SK-N-SH (cell line): Measurements from ENCODE around the gene WWC1. TPM values are rescaled to one million over a fixed set of nuclear protein-coding genes. Genes with fewer than 3 reads are reported as not detected.

Experiments
- CTCF ChIA-PET: fragments of 300-600, 350-600 bp; formaldehyde crosslinking; extraction: SDS; loops from one replicate; lab custom pipeline; 2021; lab: Yijun Ruan, JAX
- POLR2A ChIA-PET: fragments of 350-600 bp; sonication (Branson Sonifier 250); formaldehyde crosslinking; extraction: SDS; loops from one replicate; lab custom pipeline; 2020; ENCODE audit warnings: antibody characterized with exemption, inconsistent platforms; lab: Yijun Ruan, JAX
- DNase-seq: peaks from one replicate; pipeline ENCODE4 v3.0.0; 2012
- H2AFZ ChIP-seq: fragments of 200-600 bp; sonication (generic); 2 replicates; pipeline ENCODE4 v1.8.1; 2016; ENCODE audit warnings: antibody characterized with exemption, mild to moderate bottlenecking, low read depth
- H3F3A ChIP-seq: fragments of 200-600 bp; sonication (generic); replicated peaks from 2 replicates; pipeline ENCODE3; 2016; ENCODE audit warnings: antibody characterized with exemption, mild to moderate bottlenecking; ENCODE audit not compliant: insufficient read depth
- H3K27ac ChIP-seq, 2 experiments: fragments of 200-500 bp in 1 of 2; fragments of 200-600 bp in 1 of 2; sonication (Bioruptor generic) in 1 of 2; sonication (generic), shearing (Covaris generic) in 1 of 2; 2 replicates each; pipeline versions ENCODE4 v1.5.1 to v1.6.1; 2014 to 2016; ENCODE audit warnings: low read depth in 2 of 2, inconsistent platforms in 1 of 2, low read length in 1 of 2, mild to moderate bottlenecking in 1 of 2, mixed read lengths in 1 of 2
- H3K27me3 ChIP-seq: fragments of 200-600 bp; sonication (generic), shearing (Covaris generic); 2 replicates; pipeline ENCODE4 v1.6.1; 2016; ENCODE audit warnings: mixed run types; ENCODE audit not compliant: insufficient read depth
- H3K36me3 ChIP-seq, 2 experiments: fragments of 200-500 bp in 1 of 2; fragments of 200-600 bp in 1 of 2; sonication (Bioruptor generic) in 1 of 2; sonication (generic) in 1 of 2; replicated peaks in 1 of 2; 2 replicates each; pipeline versions ENCODE3 to v1.5.1; 2014 to 2016; ENCODE audit warnings: low read length in 1 of 2, mild to moderate bottlenecking in 1 of 2; ENCODE audit not compliant: insufficient read depth in 2 of 2, control insufficient read depth in 1 of 2
- H3K4me1 ChIP-seq, 2 experiments: fragments of 200-500 bp in 1 of 2; fragments of 200-600 bp in 1 of 2; sonication (Bioruptor generic) in 1 of 2; sonication (generic), shearing (Covaris generic) in 1 of 2; 2 replicates each; pipeline versions ENCODE4 v1.5.1 to v1.6.1; 2014 to 2016; ENCODE audit warnings: low read depth in 1 of 2, low read length in 1 of 2, mixed run types in 1 of 2; ENCODE audit not compliant: insufficient read depth in 2 of 2, control insufficient read depth in 1 of 2
- H3K4me2 ChIP-seq: fragments of 200-600 bp; sonication (generic), shearing (Covaris generic); 2 replicates; pipeline ENCODE4 v1.6.1; 2017; ENCODE audit warnings: mixed run types
- H3K4me3 ChIP-seq, 2 experiments: fragments of 200-500 bp in 1 of 2; fragments of 200-600 bp in 1 of 2; sonication (Bioruptor generic) in 1 of 2; sonication (generic), shearing (Covaris generic) in 1 of 2; 2 replicates each; pipeline versions ENCODE4 v1.5.1 to v1.8.1; 2014 to 2016; ENCODE audit warnings: low read depth in 2 of 2, inconsistent platforms in 1 of 2, low read length in 1 of 2, mild to moderate bottlenecking in 1 of 2, mixed read lengths in 1 of 2, moderate library complexity in 1 of 2
- H3K79me2 ChIP-seq: fragments of 200-600 bp; sonication (generic); 2 replicates; pipeline ENCODE4 v1.8.1; 2017; ENCODE audit warnings: mild to moderate bottlenecking; ENCODE audit not compliant: insufficient read depth
- H3K9ac ChIP-seq: fragments of 200-600 bp; sonication (generic); 2 replicates; pipeline ENCODE4 v1.6.1; 2017; ENCODE audit warnings: mixed run types
- H3K9me2 ChIP-seq: fragments of 200-600 bp; sonication (generic); 2 replicates; pipeline ENCODE4 v1.6.1; 2017; ENCODE audit warnings: mixed run types
- H3K9me3 ChIP-seq: fragments of 200-600 bp; sonication (generic); 2 replicates; pipeline ENCODE4 v1.6.1; 2017; ENCODE audit warnings: mixed run types, mild to moderate bottlenecking, moderate library complexity
- H4K20me1 ChIP-seq: fragments of 200-600 bp; sonication (generic); 2 replicates; pipeline ENCODE4 v1.6.1; 2017; ENCODE audit warnings: mild to moderate bottlenecking, mixed run types; ENCODE audit not compliant: insufficient read depth
- CHD2 ChIP-seq: fragments of 150-350 bp; IDR thresholded peaks from 2 replicates; pipeline ENCODE4 v1.6.1; 2018; ENCODE audit warnings: low read length; ENCODE audit not compliant: partially characterized antibody
- EZH2phosphoT487 ChIP-seq: fragments of 200-600 bp; sonication (generic); IDR thresholded peaks from 2 replicates; pipeline ENCODE4 v1.6.1; 2017; ENCODE audit warnings: low read depth, mixed run types, mild to moderate bottlenecking, antibody characterized with exemption, moderate library complexity, borderline replicate concordance
- FOSL2 ChIP-seq: IDR thresholded peaks from 2 replicates; pipeline ENCODE4 v1.4.0; 2012; ENCODE audit warnings: low read depth, mild to moderate bottlenecking, moderate library complexity, borderline replicate concordance
- FOXM1 ChIP-seq: IDR thresholded peaks from 2 replicates; pipeline ENCODE4 v1.4.0; 2012; ENCODE audit warnings: low read depth, mild to moderate bottlenecking
- JUND ChIP-seq: IDR thresholded peaks from 2 replicates; pipeline ENCODE4 v1.4.0; 2012
- MXI1 ChIP-seq: IDR thresholded peaks from 2 replicates; pipeline ENCODE4 v1.6.1; 2012; ENCODE audit warnings: mild to moderate bottlenecking, low read depth, low read length, improper control_type of control experiment
- NFIC ChIP-seq: IDR thresholded peaks from 2 replicates; pipeline ENCODE4 v1.4.0; 2012; ENCODE audit warnings: borderline replicate concordance
- TCF12 ChIP-seq: IDR thresholded peaks from 2 replicates; pipeline ENCODE4 v1.4.0; 2012
- TEAD4 ChIP-seq: IDR thresholded peaks from 2 replicates; pipeline ENCODE4 v1.4.0; 2012; ENCODE audit warnings: mild to moderate bottlenecking, borderline replicate concordance; ENCODE audit not compliant: insufficient read depth
- YY1 ChIP-seq: IDR thresholded peaks from 2 replicates; pipeline ENCODE4 v1.4.0; 2012; ENCODE audit warnings: low read depth, mild to moderate bottlenecking
- WGBS: methylation state at CpG from one replicate; pipeline ENCODE4 v1.1.6; 2017; ENCODE audit warnings: low lambda C conversion rate; 5-methylcytosine and 5-hydroxymethylcytosine counted together
- polyA plus RNA-seq, 3 experiments: library from polyadenylated mRNA; depleted of rRNA; stranded (reverse); fragments of >200 nt; gene quantifications; 2 replicates each; pipeline ENCODE4 v1.2.3, GENCODE V29; 2012
- TF ChIP-seq, protein P1 (sequence below): fragments of 200-600 bp; sonication (generic); IDR thresholded peaks from 2 replicates; pipeline ENCODE4 v1.6.1; 2017; ENCODE audit warnings: antibody characterized with exemption, mild to moderate bottlenecking, moderate library complexity
- TF ChIP-seq, protein P2 (sequence below): fragments of 150-350 bp; IDR thresholded peaks from 2 replicates; pipeline ENCODE4 v1.6.1; 2017; ENCODE audit warnings: antibody characterized with exemption, low read length, low read depth, borderline replicate concordance
- TF ChIP-seq, protein P3 (sequence below): IDR thresholded peaks from 2 replicates; pipeline ENCODE4 v1.6.1; 2012; ENCODE audit warnings: mild to moderate bottlenecking, low read depth, low read length, moderate library complexity
- TF ChIP-seq, protein P4 (sequence below): IDR thresholded peaks from 2 replicates; pipeline ENCODE4 v1.4.0; 2012; ENCODE audit warnings: low read depth
- TF ChIP-seq, protein P5 (sequence below): IDR thresholded peaks from 2 replicates; pipeline ENCODE4 v1.4.0; 2012; ENCODE audit warnings: low read depth, borderline replicate concordance
- TF ChIP-seq, protein P6 (sequence below): IDR thresholded peaks from 2 replicates; pipeline ENCODE4 v1.4.0; 2012; ENCODE audit warnings: low read depth, borderline replicate concordance
- TF ChIP-seq, protein P7 (sequence below): IDR thresholded peaks from 2 replicates; pipeline ENCODE4; 2012

Gene WWC1
- polyA plus RNA-seq, 1 of the 3 experiments (the other 2 are of a cell fraction) = 16.9 TPM

DNA sequence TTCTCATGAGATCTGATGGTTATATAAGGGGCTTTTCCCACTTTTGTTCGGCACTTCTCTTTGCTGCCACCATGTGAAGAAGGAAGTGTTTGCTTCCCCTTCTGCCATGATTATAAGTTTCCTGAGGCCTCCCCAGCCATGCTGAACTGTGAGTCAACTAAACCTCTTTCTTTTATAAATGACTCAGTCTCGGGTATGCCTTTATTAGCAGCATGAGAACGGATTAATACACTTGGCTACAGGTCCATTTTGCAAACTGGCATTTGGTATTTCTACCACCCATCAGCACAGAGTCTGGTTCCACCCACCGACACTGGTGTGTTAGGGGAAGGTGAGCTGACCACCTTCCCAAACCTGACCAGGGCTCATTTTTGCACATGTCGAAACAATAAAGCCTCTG, 146.9 kb downstream of the WWC1 start:
- 87% methylated on average over 5 of the region's 5 CpGs for WGBS
- TF ChIP-seq, protein P1, sequence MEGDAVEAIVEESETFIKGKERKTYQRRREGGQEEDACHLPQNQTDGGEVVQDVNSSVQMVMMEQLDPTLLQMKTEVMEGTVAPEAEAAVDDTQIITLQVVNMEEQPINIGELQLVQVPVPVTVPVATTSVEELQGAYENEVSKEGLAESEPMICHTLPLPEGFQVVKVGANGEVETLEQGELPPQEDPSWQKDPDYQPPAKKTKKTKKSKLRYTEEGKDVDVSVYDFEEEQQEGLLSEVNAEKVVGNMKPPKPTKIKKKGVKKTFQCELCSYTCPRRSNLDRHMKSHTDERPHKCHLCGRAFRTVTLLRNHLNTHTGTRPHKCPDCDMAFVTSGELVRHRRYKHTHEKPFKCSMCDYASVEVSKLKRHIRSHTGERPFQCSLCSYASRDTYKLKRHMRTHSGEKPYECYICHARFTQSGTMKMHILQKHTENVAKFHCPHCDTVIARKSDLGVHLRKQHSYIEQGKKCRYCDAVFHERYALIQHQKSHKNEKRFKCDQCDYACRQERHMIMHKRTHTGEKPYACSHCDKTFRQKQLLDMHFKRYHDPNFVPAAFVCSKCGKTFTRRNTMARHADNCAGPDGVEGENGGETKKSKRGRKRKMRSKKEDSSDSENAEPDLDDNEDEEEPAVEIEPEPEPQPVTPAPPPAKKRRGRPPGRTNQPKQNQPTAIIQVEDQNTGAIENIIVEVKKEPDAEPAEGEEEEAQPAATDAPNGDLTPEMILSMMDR = no peak
- TF ChIP-seq, protein P2, sequence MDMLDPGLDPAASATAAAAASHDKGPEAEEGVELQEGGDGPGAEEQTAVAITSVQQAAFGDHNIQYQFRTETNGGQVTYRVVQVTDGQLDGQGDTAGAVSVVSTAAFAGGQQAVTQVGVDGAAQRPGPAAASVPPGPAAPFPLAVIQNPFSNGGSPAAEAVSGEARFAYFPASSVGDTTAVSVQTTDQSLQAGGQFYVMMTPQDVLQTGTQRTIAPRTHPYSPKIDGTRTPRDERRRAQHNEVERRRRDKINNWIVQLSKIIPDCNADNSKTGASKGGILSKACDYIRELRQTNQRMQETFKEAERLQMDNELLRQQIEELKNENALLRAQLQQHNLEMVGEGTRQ = no peak
- no peak for TF ChIP-seq EZH2phosphoT487
- TF ChIP-seq, protein P3, sequence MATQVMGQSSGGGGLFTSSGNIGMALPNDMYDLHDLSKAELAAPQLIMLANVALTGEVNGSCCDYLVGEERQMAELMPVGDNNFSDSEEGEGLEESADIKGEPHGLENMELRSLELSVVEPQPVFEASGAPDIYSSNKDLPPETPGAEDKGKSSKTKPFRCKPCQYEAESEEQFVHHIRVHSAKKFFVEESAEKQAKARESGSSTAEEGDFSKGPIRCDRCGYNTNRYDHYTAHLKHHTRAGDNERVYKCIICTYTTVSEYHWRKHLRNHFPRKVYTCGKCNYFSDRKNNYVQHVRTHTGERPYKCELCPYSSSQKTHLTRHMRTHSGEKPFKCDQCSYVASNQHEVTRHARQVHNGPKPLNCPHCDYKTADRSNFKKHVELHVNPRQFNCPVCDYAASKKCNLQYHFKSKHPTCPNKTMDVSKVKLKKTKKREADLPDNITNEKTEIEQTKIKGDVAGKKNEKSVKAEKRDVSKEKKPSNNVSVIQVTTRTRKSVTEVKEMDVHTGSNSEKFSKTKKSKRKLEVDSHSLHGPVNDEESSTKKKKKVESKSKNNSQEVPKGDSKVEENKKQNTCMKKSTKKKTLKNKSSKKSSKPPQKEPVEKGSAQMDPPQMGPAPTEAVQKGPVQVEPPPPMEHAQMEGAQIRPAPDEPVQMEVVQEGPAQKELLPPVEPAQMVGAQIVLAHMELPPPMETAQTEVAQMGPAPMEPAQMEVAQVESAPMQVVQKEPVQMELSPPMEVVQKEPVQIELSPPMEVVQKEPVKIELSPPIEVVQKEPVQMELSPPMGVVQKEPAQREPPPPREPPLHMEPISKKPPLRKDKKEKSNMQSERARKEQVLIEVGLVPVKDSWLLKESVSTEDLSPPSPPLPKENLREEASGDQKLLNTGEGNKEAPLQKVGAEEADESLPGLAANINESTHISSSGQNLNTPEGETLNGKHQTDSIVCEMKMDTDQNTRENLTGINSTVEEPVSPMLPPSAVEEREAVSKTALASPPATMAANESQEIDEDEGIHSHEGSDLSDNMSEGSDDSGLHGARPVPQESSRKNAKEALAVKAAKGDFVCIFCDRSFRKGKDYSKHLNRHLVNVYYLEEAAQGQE = no peak
- TF ChIP-seq TCF12 = no peak
- TF ChIP-seq, protein P4, sequence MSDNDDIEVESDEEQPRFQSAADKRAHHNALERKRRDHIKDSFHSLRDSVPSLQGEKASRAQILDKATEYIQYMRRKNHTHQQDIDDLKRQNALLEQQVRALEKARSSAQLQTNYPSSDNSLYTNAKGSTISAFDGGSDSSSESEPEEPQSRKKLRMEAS = no peak
- no peak for TF ChIP-seq TEAD4
- TF ChIP-seq, protein P5, sequence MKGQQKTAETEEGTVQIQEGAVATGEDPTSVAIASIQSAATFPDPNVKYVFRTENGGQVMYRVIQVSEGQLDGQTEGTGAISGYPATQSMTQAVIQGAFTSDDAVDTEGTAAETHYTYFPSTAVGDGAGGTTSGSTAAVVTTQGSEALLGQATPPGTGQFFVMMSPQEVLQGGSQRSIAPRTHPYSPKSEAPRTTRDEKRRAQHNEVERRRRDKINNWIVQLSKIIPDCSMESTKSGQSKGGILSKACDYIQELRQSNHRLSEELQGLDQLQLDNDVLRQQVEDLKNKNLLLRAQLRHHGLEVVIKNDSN = no peak
- TF ChIP-seq FOXM1 = no peak
- no peak for TF ChIP-seq JUND
- TF ChIP-seq, protein P6, sequence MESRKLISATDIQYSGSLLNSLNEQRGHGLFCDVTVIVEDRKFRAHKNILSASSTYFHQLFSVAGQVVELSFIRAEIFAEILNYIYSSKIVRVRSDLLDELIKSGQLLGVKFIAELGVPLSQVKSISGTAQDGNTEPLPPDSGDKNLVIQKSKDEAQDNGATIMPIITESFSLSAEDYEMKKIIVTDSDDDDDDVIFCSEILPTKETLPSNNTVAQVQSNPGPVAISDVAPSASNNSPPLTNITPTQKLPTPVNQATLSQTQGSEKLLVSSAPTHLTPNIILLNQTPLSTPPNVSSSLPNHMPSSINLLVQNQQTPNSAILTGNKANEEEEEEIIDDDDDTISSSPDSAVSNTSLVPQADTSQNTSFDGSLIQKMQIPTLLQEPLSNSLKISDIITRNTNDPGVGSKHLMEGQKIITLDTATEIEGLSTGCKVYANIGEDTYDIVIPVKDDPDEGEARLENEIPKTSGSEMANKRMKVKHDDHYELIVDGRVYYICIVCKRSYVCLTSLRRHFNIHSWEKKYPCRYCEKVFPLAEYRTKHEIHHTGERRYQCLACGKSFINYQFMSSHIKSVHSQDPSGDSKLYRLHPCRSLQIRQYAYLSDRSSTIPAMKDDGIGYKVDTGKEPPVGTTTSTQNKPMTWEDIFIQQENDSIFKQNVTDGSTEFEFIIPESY = no peak
- TF ChIP-seq YY1 = no peak
- TF ChIP-seq, protein P7, sequence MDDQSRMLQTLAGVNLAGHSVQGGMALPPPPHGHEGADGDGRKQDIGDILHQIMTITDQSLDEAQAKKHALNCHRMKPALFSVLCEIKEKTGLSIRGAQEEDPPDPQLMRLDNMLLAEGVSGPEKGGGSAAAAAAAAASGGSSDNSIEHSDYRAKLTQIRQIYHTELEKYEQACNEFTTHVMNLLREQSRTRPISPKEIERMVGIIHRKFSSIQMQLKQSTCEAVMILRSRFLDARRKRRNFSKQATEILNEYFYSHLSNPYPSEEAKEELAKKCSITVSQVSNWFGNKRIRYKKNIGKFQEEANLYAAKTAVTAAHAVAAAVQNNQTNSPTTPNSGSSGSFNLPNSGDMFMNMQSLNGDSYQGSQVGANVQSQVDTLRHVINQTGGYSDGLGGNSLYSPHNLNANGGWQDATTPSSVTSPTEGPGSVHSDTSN = no peak
- no peak for TF ChIP-seq CHD2
- TF ChIP-seq FOSL2 = no peak
- no peak for TF ChIP-seq NFIC
- no peak for TF ChIP-seq MXI1
- Histone ChIP-seq H3K79me2 (no peaks in the 10 kb centered on the region), H3F3A (peaks cover 6% of the 10 kb centered on the region), H3K9me3 (no peaks in the 10 kb centered on the region), H3K27me3 (no peaks in the 10 kb centered on the region), H3K36me3 (peaks cover 3 to 4% of the 10 kb centered on the region in 2 experiments), H3K4me2 (no peak overlapping the region), H3K4me3 (no peak overlapping the region), H3K4me1 (no peaks in the 10 kb centered on the region; a peak in 1 of 4 replicates), H3K9me2 (no peaks in the 10 kb centered on the region), H2AFZ (no peak overlapping the region), H4K20me1 (no peaks in the 10 kb centered on the region), H3K9ac (no peak overlapping the region), H3K27ac (no peak overlapping the region)
- CTCF ChIA-PET = no interaction called here
- DNase-seq = no peak
- POLR2A ChIA-PET = no interaction called here
